Tibial nerve (tissue), 3 donors: Measurements from ENCODE around the gene CHRNE.

Source experiments
- CTCF ChIP-seq, 5 experiments: fragments of 200-600 bp in 3 of 5; fragments of 450-650 bp in 2 of 5; sonication (generic) in 3 of 5; IDR thresholded peaks; one replicate each; pipeline ENCODE4 v1.5.1; 2016 to 2019; ENCODE audit warnings: antibody characterized with exemption in 5 of 5, mild to moderate bottlenecking in 3 of 5, moderate library complexity in 2 of 5
- POLR2A ChIP-seq, 2 donors: fragments of 450-650 bp; IDR thresholded peaks; one replicate each; pipeline ENCODE4 v1.6.1; 2017; ENCODE audit warnings: antibody characterized with exemption in 2 of 2, mild to moderate bottlenecking in 2 of 2, moderate library complexity in 2 of 2

GRCh38 chr17:4850246-4850645, 52.7 kb downstream of the CHRNE start:
- TF ChIP-seq CTCF (IDR thresholded peaks at IDR 0.05) (no peak), POLR2A (IDR thresholded peaks at IDR 0.05) (no peak)
